ENCODE measurements around the gene NXPE3.

Gene NXPE3

DNA sequence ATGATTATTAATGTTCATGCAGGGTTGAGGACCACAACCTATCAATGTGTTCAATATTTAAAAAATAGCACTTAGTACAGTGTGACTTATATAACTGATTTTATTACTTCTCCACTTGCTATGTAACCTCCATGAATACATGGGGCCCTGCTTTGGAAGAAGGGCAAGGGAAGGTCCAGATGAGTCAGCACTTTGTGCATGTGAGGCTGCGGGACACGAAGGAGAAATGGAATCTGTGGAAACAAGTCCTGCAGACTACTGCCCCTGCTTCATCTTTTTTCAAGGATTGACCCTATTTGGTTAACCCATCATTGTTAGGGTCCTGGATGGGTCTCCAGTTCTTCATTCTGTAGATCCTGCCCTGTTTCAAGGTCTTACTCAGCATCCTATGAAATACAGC is 1.6 kb downstream of the NXPE3 start:
- peaks cover 30% of the 10 kb centered on the region for H3K36me3 Mint-ChIP-seq (ENCODE audit: low read depth)
- no peaks in the 10 kb centered on the region for H3K9me3 Mint-ChIP-seq
- no peaks in the 10 kb centered on the region for H3K27me3 Mint-ChIP-seq
- H3K27ac Mint-ChIP-seq: no peak overlapping the region
- H3K4me1 Mint-ChIP-seq (ENCODE audit: low read depth): peaks cover 60% of the 10 kb centered on the region
- peak overlapping the region; percentile 93 for H3K4me3 Mint-ChIP-seq

DNA sequence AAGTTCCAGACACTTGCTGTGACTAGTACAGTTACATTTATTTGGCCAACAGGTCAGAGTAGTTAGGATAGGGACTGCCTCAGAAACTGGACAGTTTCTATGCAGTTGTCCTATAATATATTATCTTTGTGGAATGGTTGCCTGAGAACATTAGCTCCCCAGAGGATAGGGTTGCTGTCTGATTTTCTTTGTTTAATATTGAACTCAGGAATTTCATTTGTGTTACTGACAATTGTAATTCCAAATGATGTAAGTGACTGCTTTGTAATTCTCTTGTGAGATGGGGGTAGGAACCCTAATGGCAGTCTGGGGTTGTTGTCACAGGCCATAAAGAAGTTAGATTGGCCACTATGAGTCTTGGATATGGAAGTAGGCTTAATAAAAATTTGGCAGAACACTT is 2.2 kb downstream of the NXPE3 start:
- Mint-ChIP-seq H3K27ac (peak overlapping the region; percentile 58), H3K27me3 (no peaks in the 10 kb centered on the region), H3K9me3 (no peaks in the 10 kb centered on the region), H3K4me1 (ENCODE audit: low read depth) (peaks cover 65% of the 10 kb centered on the region), H3K36me3 (ENCODE audit: low read depth) (peaks cover 35% of the 10 kb centered on the region), H3K4me3 (peak overlapping the region; percentile 93)

DNA sequence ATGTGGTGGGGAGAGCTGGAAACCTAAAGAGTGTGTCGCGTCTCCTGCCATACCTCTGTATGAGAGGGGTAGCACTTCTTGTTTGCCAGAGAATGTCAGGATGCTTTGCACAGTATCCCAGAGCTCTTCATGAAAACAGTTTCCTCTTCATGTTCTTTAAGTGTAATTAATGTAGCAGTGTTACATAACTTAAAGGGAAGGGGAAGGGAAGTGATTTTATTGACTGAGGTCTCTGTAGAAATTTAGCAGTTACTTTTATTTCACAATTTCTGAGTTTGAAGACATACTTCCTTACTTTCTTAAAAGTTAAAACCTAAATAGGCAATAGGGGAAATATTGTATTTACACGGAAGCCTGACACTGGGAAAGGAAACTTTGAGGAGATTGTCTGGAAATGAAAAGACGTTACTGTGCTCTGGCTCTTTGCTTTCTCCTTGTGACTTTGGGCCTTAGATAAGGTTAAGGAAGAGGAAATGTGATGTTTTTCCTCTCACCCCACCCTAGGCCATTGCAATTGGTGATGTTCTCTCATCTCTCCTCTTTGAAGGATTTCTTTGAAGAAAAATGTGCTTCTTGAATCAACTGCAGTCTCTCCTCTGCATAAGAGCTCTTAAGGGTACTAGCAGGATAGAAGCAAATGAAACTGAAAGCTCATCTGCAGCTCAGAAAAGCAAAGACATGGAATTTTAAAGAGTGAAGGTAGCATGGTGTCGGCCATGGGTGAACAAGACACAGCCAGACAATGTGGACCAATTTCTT is 6.0 kb downstream of the NXPE3 start:
- H3K9me3 Mint-ChIP-seq: no peaks in the 10 kb centered on the region
- H3K27ac Mint-ChIP-seq: peak overlapping the region; percentile 83
- peaks cover 51% of the 10 kb centered on the region for H3K4me1 Mint-ChIP-seq (ENCODE audit: low read depth)
- peaks cover 71% of the 10 kb centered on the region for H3K36me3 Mint-ChIP-seq (ENCODE audit: low read depth)
- H3K4me3 Mint-ChIP-seq: peak overlapping the region; percentile 62
- H3K27me3 Mint-ChIP-seq: no peaks in the 10 kb centered on the region

DNA sequence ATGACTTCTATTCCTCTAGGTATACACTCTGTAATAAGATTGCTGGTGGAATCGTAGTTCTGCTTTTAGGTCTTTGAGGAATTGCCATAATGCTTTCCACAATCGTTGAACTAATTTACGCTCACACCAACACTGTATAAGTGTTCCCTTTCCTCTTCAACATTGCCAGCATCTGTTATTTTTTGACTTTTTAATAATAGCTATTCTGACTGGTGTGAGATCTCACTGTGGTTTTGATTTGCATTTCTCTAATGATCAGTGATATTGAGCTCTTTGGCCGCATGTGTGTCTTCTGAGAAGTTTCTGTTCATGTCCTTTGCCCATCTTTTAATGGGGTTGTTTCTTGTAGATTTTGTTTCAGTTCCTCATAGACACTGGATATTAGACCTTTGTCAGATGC is 12.8 kb downstream of the NXPE3 start:
- Mint-ChIP-seq H3K36me3 (ENCODE audit: low read depth) (peaks cover 88% of the 10 kb centered on the region), H3K9me3 (peaks cover 6% of the 10 kb centered on the region), H3K27me3 (no peaks in the 10 kb centered on the region), H3K4me1 (ENCODE audit: low read depth) (peaks cover 47% of the 10 kb centered on the region), H3K27ac (peak overlapping the region; percentile 45), H3K4me3 (no peak overlapping the region)

DNA sequence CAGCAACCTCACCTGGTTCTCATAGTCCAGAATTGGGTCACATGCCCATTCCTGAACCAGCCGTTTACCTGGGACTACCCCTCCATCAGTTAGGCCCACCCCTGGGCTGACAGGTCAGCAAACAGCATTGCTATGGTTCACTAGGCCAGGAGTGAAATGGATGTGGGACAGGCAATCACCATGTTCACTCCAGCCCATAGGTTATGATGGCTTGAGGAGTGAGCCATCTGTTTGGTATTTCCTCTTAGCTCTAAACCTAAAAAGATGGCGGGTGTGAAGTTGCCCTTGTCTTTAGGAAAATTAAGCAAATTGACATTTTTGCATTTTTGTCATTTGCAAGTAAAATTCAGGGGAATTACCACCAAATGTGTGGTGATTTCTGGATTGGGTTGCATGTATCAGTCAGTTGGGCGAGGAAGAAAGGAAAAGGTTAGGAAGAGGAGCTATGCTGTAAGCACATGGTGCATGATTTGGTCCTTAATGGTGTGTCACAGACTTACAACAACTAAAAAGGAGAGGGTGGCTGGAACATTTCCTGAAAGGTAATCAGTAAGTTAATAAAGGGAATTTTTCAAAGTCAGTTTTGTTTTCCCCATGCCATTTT is 17.2 kb downstream of the NXPE3 start:
- H3K9me3 Mint-ChIP-seq: peaks cover 6% of the 10 kb centered on the region
- H3K27me3 Mint-ChIP-seq: no peaks in the 10 kb centered on the region
- no peak overlapping the region for H3K4me3 Mint-ChIP-seq
- H3K4me1 Mint-ChIP-seq (ENCODE audit: low read depth): peaks cover 44% of the 10 kb centered on the region
- peak overlapping the region; percentile 67 for H3K27ac Mint-ChIP-seq
- H3K36me3 Mint-ChIP-seq (ENCODE audit: low read depth): peaks cover 68% of the 10 kb centered on the region

DNA sequence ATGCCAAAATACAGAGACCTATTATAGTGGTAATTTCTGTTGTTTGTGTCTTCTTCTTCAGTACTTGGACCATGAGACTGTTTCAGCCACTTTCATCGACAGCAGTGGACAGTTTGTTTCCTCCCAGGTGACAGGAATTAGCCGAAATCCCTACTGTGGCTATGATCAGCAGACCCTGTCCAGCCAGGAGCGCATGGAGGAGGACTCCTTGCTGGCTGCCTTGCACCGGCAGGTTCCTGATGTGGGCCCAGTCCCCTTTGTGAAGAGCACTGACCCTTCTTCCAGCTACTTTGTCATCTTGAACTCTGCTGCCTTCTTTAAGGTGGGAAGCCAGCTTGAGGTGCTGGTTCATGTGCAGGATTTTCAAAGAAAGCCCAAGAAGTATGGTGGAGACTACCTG is 22.2 kb downstream of the NXPE3 start:
- Mint-ChIP-seq H3K4me1 (ENCODE audit: low read depth) (peaks cover 27% of the 10 kb centered on the region), H3K4me3 (no peak overlapping the region), H3K27ac (no peak overlapping the region), H3K9me3 (no peaks in the 10 kb centered on the region), H3K36me3 (ENCODE audit: low read depth) (peaks cover 52% of the 10 kb centered on the region), H3K27me3 (no peaks in the 10 kb centered on the region)

DNA sequence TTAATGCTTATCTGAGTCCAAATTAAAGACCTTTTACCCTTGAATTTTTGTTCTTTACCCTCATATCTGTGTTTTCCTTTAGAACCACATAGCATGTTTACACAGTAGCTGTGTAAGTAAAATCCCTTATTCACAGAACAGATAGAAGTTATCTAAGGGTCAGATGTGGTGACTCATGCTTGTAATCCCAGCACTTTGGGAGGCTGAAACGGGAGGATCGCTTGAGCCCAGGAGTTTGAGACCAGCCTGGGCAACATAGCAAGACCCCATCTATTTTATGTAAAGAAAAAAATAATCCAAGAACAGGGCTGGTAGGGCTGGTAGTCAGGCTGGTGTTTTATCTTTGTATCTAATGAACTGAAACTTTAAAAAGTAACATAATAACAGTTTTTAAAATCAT is 23.2 kb downstream of the NXPE3 start:
- Mint-ChIP-seq H3K27ac (peak overlapping the region; percentile 26), H3K9me3 (no peaks in the 10 kb centered on the region), H3K36me3 (ENCODE audit: low read depth) (peaks cover 43% of the 10 kb centered on the region), H3K27me3 (no peaks in the 10 kb centered on the region), H3K4me1 (ENCODE audit: low read depth) (peaks cover 20% of the 10 kb centered on the region), H3K4me3 (no peak overlapping the region)

DNA sequence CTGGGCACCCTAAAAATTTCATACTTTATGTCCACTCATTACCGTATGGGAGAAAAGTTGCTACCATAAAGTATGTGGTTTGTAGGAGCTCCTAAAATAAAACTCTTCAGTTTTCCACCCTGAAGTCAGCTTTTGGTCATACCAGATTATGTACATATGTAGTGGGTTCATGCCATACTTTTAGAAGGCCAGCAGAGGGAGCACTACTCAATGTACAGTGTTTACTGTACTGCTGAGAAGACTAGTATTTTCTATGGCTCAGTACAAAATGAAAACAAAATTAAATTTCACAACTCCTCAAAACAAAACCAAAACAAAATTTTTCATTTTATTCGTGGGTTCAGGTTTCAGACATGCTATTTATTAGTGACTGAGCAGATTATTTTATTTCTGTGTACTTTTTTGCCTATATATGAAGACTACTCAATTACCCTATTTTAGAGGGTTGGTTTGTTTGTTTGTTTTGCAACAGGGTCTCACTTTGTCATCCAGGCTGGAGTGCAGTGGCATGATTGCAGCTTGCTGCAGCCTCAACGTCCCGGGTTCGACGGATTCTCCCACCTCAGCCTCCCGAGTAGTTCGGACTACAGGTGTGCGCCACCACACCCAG is 24.3 kb downstream of the NXPE3 start:
- Mint-ChIP-seq H3K9me3 (no peaks in the 10 kb centered on the region), H3K4me3 (no peak overlapping the region), H3K36me3 (ENCODE audit: low read depth) (peaks cover 39% of the 10 kb centered on the region), H3K27ac (no peak overlapping the region), H3K4me1 (ENCODE audit: low read depth) (peaks cover 27% of the 10 kb centered on the region), H3K27me3 (no peaks in the 10 kb centered on the region)

DNA sequence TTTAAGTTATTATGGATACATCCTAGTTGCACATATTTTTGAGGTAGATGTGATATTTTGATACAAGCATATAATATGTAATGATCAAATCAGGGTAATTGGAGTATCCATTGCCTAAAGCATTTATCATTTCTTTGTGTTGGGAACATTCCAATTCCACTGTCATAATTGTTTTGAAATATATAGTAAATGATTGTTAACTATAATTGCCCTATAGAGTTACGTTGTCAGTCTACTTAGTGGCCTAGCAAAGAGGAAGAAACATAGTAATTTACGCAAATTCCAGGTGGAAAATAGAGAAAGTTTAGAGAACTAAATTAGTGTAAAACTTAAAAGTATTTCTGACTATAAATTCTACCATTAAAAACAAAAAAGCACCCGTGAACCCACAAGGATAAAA is 24.9 kb downstream of the NXPE3 start:
- Mint-ChIP-seq H3K27ac (no peak overlapping the region), H3K9me3 (no peaks in the 10 kb centered on the region), H3K36me3 (ENCODE audit: low read depth) (peaks cover 39% of the 10 kb centered on the region), H3K4me1 (ENCODE audit: low read depth) (peaks cover 30% of the 10 kb centered on the region), H3K4me3 (no peak overlapping the region), H3K27me3 (no peaks in the 10 kb centered on the region)

DNA sequence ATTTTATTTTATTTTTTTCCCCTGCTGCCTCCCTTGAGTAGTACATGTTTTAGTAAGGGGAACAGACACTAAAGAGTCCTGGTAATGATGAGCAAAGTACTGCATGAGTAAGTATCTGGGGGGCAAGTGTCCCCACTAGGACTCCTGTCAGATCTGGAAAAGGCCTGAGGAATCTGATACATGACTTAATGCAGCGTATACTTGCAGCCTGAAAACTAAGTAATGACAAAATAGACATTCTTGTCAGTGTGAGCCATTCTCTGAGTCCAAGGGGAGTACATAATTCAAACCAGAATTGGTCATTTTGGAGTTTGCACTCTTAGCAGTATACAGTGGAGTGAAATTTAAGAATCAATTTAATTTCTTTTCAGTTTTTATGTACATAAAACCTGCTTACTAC is 27.5 kb downstream of the NXPE3 start:
- Mint-ChIP-seq H3K36me3 (ENCODE audit: low read depth) (peaks cover 32% of the 10 kb centered on the region), H3K4me1 (ENCODE audit: low read depth) (peaks cover 43% of the 10 kb centered on the region), H3K27me3 (no peaks in the 10 kb centered on the region), H3K4me3 (no peak overlapping the region), H3K27ac (no peak overlapping the region), H3K9me3 (no peaks in the 10 kb centered on the region)

DNA sequence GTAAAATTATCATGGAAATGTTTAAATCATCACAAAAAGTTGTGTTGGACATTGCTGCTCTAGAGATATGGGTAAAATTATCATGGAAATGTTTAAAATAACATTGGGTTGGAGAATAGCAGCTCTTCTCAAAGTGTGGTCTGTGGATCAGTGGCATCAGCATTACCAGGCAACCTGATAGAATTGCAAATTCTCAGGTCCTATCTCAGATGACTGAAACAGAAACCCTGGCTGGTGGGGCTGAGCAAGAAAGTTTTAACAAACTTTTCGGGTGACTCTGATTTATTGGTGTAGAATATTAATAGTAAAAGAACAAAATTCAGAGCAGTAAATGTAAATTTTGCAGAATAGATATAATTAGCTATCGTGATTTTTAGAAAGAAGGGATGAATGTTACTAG is 28.9 kb downstream of the NXPE3 start:
- Mint-ChIP-seq H3K9me3 (no peaks in the 10 kb centered on the region), H3K27me3 (no peaks in the 10 kb centered on the region), H3K27ac (no peak overlapping the region), H3K4me3 (no peak overlapping the region), H3K36me3 (ENCODE audit: low read depth) (peaks cover 29% of the 10 kb centered on the region), H3K4me1 (ENCODE audit: low read depth) (peaks cover 46% of the 10 kb centered on the region)

DNA sequence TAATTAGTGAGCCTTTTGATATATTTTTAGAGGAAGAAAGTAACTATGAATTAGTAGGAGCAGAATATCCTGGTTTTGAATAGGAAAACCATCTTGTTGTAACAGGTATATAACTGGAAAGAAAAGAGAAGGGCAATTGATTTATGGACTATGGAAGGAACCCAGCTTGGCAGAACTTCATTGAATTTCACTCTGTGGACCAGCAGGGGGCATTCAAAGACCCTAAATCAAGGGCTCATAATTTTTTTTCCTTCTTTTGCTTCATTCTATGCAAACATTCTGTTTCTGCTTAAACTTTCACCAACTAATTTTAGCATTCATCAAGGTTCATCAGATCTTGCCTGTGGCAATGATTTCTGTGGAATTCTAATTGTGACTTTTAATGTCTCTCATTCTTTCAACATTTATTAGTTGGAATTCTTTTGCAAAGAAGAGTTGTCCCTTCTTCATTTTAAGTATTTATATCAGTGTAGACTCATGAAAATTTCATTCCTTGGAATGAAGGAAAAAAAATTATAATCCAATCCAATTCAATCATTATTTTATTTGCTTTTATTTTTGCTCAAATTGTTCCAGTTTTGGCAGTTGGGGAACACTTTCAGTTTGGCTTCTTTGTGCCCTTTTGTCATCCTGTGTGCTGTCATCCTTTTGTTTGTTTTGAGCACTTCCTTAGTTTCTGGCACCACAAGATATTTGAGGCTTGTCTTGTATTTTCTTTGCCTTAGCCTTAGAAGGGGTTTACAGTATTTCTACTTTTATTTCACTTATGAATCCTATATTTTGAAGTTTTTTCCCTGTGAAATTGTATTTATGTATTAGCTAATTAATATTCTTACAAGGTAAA is 30.4 kb downstream of the NXPE3 start:
- no peak overlapping the region for H3K27ac Mint-ChIP-seq
- peaks cover 46% of the 10 kb centered on the region for H3K4me1 Mint-ChIP-seq (ENCODE audit: low read depth)
- H3K4me3 Mint-ChIP-seq: no peak overlapping the region
- no peaks in the 10 kb centered on the region for H3K27me3 Mint-ChIP-seq
- no peaks in the 10 kb centered on the region for H3K9me3 Mint-ChIP-seq
- H3K36me3 Mint-ChIP-seq (ENCODE audit: low read depth): peaks cover 16% of the 10 kb centered on the region

DNA sequence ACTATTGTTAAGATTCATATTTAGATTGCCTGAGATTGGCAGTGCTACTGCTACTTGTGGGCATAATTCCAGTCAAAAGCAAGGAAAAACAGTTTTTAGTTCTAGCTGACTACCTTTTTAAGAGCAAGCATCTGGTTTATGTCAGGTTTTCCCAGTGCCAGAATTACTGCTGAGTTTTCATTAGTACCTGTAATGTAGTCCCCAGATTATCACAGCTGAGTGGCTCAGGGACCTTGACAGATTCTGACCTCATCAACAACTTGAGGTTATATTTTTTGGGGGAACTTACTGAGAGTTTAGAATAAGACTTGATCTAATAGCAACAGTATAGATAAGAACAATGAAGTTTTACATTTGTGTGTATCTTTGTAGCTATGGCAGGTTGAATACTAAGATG is 31.0 kb downstream of the NXPE3 start:
- no peaks in the 10 kb centered on the region for H3K27me3 Mint-ChIP-seq
- peak overlapping the region; percentile 12 for H3K27ac Mint-ChIP-seq
- peaks cover 12% of the 10 kb centered on the region for H3K36me3 Mint-ChIP-seq (ENCODE audit: low read depth)
- no peak overlapping the region for H3K4me3 Mint-ChIP-seq
- no peaks in the 10 kb centered on the region for H3K9me3 Mint-ChIP-seq
- H3K4me1 Mint-ChIP-seq (ENCODE audit: low read depth): peaks cover 52% of the 10 kb centered on the region

DNA sequence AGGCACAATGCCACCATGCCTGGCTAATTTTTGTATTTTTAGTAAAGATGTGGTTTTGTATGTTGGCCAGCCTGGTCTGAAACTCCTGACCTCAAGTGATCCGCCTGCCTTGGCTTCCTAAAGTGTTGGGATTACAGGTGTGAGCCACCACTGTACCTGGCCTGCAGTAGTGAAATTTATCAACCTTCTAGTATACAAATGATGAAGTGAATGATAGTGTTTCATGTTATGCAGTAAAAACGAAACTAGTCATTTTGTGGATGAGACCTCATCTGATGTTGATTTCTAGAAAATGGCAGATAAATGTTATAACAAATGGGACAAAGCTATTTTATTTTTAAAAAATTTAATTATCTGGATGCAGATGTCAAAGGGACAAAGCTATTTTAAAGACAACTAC is 32.9 kb downstream of the NXPE3 start:
- peaks cover 22% of the 10 kb centered on the region for H3K36me3 Mint-ChIP-seq (ENCODE audit: low read depth)
- no peak overlapping the region for H3K27ac Mint-ChIP-seq
- H3K4me3 Mint-ChIP-seq: no peak overlapping the region
- peaks cover 66% of the 10 kb centered on the region for H3K4me1 Mint-ChIP-seq (ENCODE audit: low read depth)
- H3K27me3 Mint-ChIP-seq: no peaks in the 10 kb centered on the region
- no peaks in the 10 kb centered on the region for H3K9me3 Mint-ChIP-seq

DNA sequence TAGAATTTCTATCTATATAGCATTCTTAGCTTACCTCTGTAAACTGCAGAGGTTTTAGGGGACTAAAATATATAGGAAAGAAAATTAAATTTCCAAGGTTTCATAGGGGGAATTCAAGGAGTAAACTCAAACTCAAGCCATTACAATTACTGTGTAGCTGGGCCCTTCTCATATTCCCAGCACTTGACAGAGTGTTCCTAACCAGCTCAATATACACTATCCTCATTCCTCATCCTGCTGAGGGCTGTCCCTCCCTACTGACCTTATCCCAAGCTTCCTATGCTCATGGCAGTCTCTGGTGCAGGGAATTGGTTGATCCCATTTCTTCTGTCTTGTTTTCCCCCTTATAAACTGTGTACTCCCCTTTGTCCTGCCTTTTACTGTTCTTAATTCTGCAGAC is 33.9 kb downstream of the NXPE3 start:
- Mint-ChIP-seq H3K27ac (no peak overlapping the region), H3K4me1 (ENCODE audit: low read depth) (peaks cover 73% of the 10 kb centered on the region)

More for the DNA sequence above, 33.9 kb downstream of the NXPE3 start:
- peaks cover 31% of the 10 kb centered on the region for H3K36me3 Mint-ChIP-seq (ENCODE audit: low read depth)
- no peaks in the 10 kb centered on the region for H3K27me3 Mint-ChIP-seq
- no peak overlapping the region for H3K4me3 Mint-ChIP-seq
- no peaks in the 10 kb centered on the region for H3K9me3 Mint-ChIP-seq

Data from stimulated activated naive CD8-positive, alpha-beta T cell treated with anti-CD3 and anti-CD28 coated beads, Interleukin-15, Interleukin-2, amounts not matched to agents 100 ng/mL and 50 ng/mL, for 24 hours (primary cell).